ENCODE data around the gene TRMT1L.

The TRMT1L gene

GRCh38 chr1:185077374-185077773, 79.4 kb downstream of the TRMT1L start:
- no peak for DNase-seq (ENCODE audit: extremely low read depth, low read depth)
- no peak for TF ChIP-seq CTCF (IDR thresholded peaks at IDR 0.05; ENCODE audit: low read depth, low read length, missing control alignments)
- H3K4me3 ChIP-seq (replicated peaks; ENCODE audit: low read depth, low read length): no peak overlapping the region

GRCh38 chr1:185075476-185075875, 81.3 kb downstream of the TRMT1L start:
- H3K4me3 ChIP-seq (replicated peaks; ENCODE audit: low read depth, low read length): no peak overlapping the region
- TF ChIP-seq CTCF (IDR thresholded peaks at IDR 0.05; ENCODE audit: low read depth, low read length, missing control alignments): no peak
- no peak for DNase-seq (ENCODE audit: extremely low read depth, low read depth)

- no peak for TF ChIP-seq CTCF (IDR thresholded peaks at IDR 0.05; ENCODE audit: low read depth, low read length, missing control alignments)
- no peak overlapping the region for H3K4me3 ChIP-seq (replicated peaks; ENCODE audit: low read depth, low read length)
- DNase-seq (ENCODE audit: extremely low read depth, low read depth): no peak
Observed at GRCh38 chr1:185074307-185074706, 82.4 kb downstream of the TRMT1L start.

- H3K4me3 ChIP-seq (replicated peaks; ENCODE audit: low read depth, low read length): no peak overlapping the region
- DNase-seq (ENCODE audit: extremely low read depth, low read depth): no peak
- no peak for TF ChIP-seq CTCF (IDR thresholded peaks at IDR 0.05; ENCODE audit: low read depth, low read length, missing control alignments)
Observed at GRCh38 chr1:185073725-185074124, 83.0 kb downstream of the TRMT1L start.

GRCh38 chr1:185070051-185070450, 86.7 kb downstream of the TRMT1L start:
- TF ChIP-seq CTCF (IDR thresholded peaks at IDR 0.05; ENCODE audit: low read depth, low read length, missing control alignments): no peak
- no peak for DNase-seq (ENCODE audit: extremely low read depth, low read depth)
- H3K4me3 ChIP-seq (replicated peaks; ENCODE audit: low read depth, low read length): no peak overlapping the region

GRCh38 chr1:185069202-185069772, 87.5 kb downstream of the TRMT1L start:
- no peak overlapping the region for H3K4me3 ChIP-seq (replicated peaks; ENCODE audit: low read depth, low read length)
- TF ChIP-seq CTCF (IDR thresholded peaks at IDR 0.05; ENCODE audit: low read depth, low read length, missing control alignments): no peak
- no peak for DNase-seq (ENCODE audit: extremely low read depth, low read depth)

GRCh38 chr1:185068341-185068740, 88.4 kb downstream of the TRMT1L start:
- no peak for TF ChIP-seq CTCF (IDR thresholded peaks at IDR 0.05; ENCODE audit: low read depth, low read length, missing control alignments)
- H3K4me3 ChIP-seq (replicated peaks; ENCODE audit: low read depth, low read length): no peak overlapping the region
- no peak for DNase-seq (ENCODE audit: extremely low read depth, low read depth)
